HG02884 (cell line): Measurements from ENCODE around the gene INHBC.
"Not testable (repeated sequence)": the region's sequence is repeated elsewhere in the genome, so short reads cannot be mapped to it uniquely, and the experiment has no call there.

Experiments used
- ATAC-seq: cut with Tn5 transposase; IDR thresholded peaks from one replicate; pipeline ENCODE4 v1.9.1; 2021; ENCODE audit warnings: mild to moderate bottlenecking, moderate library complexity; ENCODE audit not compliant: unreplicated experiment

The INHBC gene

DNA sequence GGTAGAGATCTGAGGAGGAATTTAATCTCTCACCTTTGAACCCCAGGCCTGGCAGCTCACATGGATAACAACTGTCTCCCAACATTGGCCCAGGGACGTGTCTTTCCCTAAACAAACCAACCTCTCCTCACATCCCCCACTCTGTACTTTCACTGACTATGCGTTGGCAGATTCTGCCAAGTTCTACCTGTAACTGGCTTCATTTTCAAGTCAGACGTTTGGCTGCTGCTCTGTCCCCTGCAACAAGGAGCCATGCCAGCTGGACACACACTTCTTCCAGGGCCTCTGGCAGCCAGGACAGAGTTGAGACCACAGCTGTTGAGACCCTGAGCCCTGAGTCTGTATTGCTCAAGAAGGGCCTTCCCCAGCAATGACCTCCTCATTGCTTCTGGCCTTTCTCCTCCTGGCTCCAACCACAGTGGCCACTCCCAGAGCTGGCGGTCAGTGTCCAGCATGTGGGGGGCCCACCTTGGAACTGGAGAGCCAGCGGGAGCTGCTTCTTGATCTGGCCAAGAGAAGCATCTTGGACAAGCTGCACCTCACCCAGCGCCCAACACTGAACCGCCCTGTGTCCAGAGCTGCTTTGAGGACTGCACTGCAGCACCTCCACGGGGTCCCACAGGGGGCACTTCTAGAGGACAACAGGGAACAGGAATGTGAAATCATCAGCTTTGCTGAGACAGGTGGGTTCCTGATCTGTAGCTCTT, at the start of gene INHBC:
Gene INHBC, plus strand, starts transcription at position 268 of the 707 bp plus-strand sequence. Its CDS starts 103 bp downstream, at position 371.
- no peak for ATAC-seq

GRCh38 chr12:57385586-57385985, 49.0 kb upstream of the INHBC start:
- no peak for ATAC-seq

- ATAC-seq: no peak
Measured at GRCh38 chr12:57386187-57386720, 48.3 kb upstream of the INHBC start.

DNA sequence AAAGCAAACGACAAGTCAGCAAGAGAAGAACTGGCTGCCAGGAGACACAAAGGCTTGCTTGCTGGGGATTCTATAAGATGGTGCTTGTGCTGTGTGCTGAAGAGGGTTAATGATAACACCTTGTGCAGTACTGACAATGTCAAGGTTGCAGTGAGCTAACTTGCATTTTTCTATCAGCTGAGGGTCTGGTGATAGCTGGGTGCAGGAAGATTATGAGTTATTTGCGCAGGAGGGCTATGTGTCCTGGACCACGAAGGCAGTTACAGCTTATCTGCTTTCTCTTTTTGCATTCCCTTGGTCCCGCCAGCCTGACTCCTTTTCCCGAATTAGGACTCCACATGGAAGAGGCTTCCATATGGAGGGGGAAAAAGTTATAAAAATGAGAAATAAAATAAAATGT, 46.2 kb upstream of the INHBC start:
- no peak for ATAC-seq

DNA sequence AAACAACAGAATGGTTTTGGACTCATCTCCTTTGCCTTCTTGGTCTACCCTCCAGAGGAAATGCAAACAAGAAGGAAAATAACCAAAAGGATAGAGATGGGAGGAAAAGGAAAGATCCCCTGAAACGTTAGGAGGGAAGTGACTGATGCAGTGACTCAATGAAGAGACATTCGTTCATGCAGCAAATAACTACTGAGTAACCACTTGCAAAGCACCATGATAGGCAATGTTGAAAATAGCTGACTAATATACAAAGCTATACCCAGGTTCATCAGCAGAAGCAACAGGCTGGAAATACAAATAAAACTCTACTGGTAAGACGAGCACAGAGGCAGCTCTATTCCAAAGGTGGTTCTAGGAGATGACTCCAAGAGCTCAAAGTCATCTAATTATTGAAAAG, 45.6 kb upstream of the INHBC start:
- no peak for ATAC-seq

- no peak for ATAC-seq
Measured at GRCh38 chr12:57390174-57390573, 44.4 kb upstream of the INHBC start.

GRCh38 chr12:57395121-57395520, 39.5 kb upstream of the INHBC start:
- ATAC-seq: no peak

DNA sequence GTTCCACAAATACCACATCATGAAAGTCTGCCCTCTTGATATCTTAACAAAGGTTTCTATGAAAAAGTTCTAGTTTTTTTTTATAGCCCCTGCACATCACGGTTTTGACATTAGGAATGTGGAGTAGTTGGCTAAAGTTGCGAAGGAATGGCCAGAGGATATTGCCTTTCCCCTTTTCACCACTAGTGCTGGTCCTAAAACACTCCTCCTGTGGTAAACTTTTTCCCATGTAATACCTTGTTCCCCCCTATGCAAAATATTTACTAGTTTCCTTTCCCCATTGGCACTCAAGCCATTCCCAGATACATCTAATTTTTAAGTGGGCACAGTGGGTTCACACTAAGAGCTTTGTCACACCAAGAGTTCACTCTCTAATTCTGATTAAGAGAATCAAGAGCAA, 37.1 kb upstream of the INHBC start:
- ATAC-seq: no peak

DNA sequence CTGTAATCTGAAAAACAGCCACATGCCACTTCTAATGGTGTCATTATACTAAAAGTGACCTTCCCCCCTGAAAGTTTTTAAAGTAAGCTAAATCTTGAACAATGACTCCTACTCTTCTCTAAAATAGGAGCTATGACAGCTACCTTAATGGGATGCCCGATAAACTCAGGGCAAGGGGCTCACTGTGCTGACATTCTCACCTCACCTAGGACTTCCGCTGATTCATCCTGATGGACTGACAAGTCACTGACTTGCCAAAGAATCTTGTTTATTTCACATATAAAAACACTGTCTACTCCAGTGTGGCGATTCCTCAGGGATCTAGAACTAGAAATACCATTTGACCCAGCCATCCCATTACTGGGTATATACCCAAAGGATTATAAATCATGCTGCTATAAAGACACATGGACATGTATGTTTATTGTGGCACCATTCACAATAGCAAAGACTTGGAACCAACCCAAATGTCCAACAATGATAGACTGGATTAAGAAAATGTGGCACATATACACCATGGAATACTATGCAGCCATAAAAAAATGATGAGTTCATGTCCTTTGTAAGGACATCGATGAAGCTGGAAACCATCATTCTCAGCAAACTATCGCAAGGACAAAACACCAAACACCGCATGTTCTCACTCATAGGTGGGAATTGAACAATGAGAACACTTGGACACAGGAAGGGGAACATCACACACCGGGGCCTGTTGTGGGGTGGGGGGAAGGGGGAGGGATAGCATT, 34.7 kb upstream of the INHBC start:
- not testable (repeated sequence) for ATAC-seq

DNA sequence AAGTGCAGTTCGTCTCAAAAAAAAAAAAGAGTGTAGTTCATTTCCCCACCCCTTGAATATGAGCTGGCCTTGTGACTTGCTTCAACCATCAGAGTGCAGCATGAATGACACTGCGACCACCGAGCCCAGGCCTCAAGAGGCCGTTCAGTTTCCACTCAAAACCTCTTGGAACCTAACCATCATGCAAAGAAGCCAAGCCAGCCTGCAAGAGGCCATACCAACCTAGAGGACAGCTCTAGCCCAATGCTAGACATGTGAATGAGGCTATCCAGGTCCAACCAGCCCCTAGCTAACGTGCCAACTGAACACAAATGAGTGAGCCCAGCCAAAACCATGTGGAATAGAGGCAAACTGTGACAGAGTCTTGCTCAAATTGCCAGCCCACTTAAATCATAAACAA, 33.4 kb upstream of the INHBC start:
- no peak for ATAC-seq

- not testable (repeated sequence) for ATAC-seq
Measured at GRCh38 chr12:57402156-57402555, 32.4 kb upstream of the INHBC start.

- ATAC-seq: no peak
Measured at GRCh38 chr12:57404966-57405640, 29.5 kb upstream of the INHBC start.

GRCh38 chr12:57410534-57410933, 24.1 kb upstream of the INHBC start:
- ATAC-seq: no peak

DNA sequence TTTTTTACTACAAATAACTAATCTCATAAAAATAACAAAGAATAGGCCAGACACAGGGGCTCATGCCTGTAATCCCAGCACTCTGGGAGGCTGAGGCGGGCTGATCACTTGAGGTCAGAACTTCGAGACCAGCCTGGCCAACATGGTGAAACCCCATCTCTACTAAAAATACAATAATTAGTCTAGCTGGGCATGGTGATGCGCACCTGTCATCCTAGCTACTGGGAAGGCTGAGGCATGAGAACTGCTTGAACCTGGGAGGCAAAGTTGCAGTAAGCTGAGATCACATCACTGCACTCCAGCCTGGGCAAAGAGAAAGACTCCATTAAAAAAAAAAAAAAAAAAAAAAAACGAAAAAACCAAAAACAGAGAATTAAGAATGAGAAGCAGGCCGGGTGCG, 20.4 kb upstream of the INHBC start:
- ATAC-seq: not testable (repeated sequence)

DNA sequence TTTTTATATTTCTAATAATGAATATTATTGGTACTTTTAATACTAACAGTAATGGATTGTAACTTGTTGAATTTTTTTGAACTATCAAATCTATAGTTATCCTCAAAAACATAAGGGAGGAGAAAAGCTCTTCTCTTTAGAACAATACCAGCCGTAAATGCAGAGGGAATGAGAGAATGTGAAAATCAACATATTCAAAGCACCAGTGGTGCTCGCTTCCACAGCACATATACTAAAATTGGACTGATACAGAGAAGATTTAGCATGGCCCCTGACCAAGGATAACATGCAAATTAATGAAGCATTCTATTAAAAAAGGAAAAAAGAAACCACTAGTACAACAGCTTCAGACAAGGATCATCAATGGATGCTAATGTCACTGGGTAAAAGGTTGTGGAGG, 19.5 kb upstream of the INHBC start:
- ATAC-seq: no peak

GRCh38 chr12:57416039-57416996, 18.3 kb upstream of the INHBC start:
- ATAC-seq: no peak

DNA sequence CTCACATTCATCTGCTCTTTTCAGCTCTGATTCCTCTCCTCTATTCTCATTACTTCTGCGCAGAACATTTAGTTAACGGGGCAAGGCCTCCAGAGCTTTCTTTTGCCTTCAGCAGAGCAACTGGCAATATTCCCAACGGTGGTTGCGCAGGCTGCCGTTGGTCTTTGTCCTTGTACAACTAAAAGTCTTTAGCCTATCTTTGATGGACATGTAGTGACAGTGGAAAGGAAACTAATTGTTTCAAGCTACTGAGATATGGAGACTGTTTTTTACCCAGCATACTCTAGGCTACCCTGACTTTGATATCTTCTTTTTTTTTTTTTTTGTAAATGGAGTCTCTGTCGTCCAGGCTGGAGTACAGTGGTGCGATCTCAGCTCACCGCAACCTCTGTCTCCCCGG, 16.3 kb upstream of the INHBC start:
- no peak for ATAC-seq

DNA sequence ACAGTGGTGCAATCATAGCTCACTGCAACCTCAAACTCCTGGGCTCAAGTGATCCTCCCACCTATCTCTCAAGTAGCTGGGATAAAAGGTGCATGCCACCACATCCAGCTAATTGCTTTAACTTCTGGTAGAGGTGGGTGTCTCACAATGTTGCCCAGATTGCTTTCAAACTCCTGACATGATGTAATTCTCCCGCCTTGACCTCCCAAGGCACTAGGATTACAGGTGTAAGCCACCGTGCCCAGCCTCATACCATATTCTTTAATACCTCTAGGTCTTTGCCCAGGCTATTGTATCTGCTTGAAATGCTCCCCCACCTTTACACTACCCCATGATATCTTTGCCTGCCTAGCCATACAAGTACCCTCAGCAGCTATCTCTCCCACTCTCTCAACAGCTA, 15.1 kb upstream of the INHBC start:
- no peak for ATAC-seq

DNA sequence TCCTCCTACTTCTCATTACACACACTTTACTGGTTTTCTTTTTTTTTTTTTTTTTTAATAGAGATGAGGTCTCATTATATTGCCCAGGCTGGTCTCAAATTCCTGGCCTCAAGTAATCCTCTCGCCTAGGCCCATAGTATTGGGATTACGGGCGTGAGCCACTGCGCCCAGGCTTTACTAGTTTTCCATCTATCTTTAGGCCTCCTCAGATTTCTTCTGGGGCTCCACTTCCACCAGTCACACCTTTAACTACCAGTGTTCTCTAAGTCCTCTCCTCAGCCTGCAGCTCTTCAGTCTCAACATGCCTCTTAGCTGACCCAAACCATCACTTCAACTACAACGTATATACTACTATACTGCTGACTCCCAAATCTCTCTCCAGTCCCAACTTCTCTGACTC, 14.1 kb upstream of the INHBC start:
- ATAC-seq: no peak

- not testable (repeated sequence) for ATAC-seq
Measured at GRCh38 chr12:57426948-57427347, 7.6 kb upstream of the INHBC start.
